Activated CD8-positive, alpha-beta memory T cell treated with anti-CD3 and anti-CD28 coated beads, Interleukin-2, amount 10 ng/mL, durations not matched to agents 7 days and 5 days (primary cell): ENCODE results near the gene VAV3. TPM values are rescaled to one million over a fixed set of nuclear protein-coding genes. Genes with fewer than 3 reads are reported as not detected.
"Not testable (repeated sequence)": the region's sequence is repeated elsewhere in the genome, so short reads cannot be mapped to it uniquely, and the experiment has no call there.

Experiments used
- ATAC-seq: fragments of 150-1000 bp; cut with Tn5 transposase; one replicate; pipeline ENCODE4 v1.10.0; 2021; ENCODE audit warnings: moderate library complexity
- CTCF ChIA-PET: fragments of 350-600 bp; sonication (Branson Sonifier 250); formaldehyde crosslinking; loops from one replicate; lab custom pipeline; 2021; ENCODE audit warnings: antibody characterized with exemption; lab: Charles Lee
- DNase-seq: peaks from one replicate; pipeline ENCODE4 v3.0.0-alpha.2; 2020
- H3K27ac Mint-ChIP-seq: one replicate; pipeline ENCODE4 v1.8.0; 2021; ENCODE audit warnings: mild to moderate bottlenecking, mixed read lengths
- H3K27me3 Mint-ChIP-seq: one replicate; pipeline ENCODE4 v1.8.0; 2021; ENCODE audit warnings: mixed read lengths
- H3K36me3 Mint-ChIP-seq: one replicate; pipeline ENCODE4 v1.8.0; 2021; ENCODE audit warnings: mild to moderate bottlenecking, mixed read lengths
- H3K4me1 Mint-ChIP-seq: one replicate; pipeline ENCODE4 v1.8.0; 2021; ENCODE audit warnings: mixed read lengths
- H3K4me3 Mint-ChIP-seq: one replicate; pipeline ENCODE4 v1.8.0; 2021; ENCODE audit warnings: mild to moderate bottlenecking, moderate library complexity, mixed read lengths
- H3K9me3 Mint-ChIP-seq: one replicate; pipeline ENCODE4 v1.8.0; 2022; ENCODE audit warnings: low read depth, mixed read lengths
- total RNA-seq, 2 experiments: library from RNA; stranded (reverse); gene quantifications; one replicate each; pipeline ENCODE4 v1.2.3, GENCODE V29; 2021

VAV3 gene, protein sequence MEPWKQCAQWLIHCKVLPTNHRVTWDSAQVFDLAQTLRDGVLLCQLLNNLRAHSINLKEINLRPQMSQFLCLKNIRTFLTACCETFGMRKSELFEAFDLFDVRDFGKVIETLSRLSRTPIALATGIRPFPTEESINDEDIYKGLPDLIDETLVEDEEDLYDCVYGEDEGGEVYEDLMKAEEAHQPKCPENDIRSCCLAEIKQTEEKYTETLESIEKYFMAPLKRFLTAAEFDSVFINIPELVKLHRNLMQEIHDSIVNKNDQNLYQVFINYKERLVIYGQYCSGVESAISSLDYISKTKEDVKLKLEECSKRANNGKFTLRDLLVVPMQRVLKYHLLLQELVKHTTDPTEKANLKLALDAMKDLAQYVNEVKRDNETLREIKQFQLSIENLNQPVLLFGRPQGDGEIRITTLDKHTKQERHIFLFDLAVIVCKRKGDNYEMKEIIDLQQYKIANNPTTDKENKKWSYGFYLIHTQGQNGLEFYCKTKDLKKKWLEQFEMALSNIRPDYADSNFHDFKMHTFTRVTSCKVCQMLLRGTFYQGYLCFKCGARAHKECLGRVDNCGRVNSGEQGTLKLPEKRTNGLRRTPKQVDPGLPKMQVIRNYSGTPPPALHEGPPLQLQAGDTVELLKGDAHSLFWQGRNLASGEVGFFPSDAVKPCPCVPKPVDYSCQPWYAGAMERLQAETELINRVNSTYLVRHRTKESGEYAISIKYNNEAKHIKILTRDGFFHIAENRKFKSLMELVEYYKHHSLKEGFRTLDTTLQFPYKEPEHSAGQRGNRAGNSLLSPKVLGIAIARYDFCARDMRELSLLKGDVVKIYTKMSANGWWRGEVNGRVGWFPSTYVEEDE
- 1 to 10 TPM; 3.1 to 4.5 TPM for total RNA-seq

DNA sequence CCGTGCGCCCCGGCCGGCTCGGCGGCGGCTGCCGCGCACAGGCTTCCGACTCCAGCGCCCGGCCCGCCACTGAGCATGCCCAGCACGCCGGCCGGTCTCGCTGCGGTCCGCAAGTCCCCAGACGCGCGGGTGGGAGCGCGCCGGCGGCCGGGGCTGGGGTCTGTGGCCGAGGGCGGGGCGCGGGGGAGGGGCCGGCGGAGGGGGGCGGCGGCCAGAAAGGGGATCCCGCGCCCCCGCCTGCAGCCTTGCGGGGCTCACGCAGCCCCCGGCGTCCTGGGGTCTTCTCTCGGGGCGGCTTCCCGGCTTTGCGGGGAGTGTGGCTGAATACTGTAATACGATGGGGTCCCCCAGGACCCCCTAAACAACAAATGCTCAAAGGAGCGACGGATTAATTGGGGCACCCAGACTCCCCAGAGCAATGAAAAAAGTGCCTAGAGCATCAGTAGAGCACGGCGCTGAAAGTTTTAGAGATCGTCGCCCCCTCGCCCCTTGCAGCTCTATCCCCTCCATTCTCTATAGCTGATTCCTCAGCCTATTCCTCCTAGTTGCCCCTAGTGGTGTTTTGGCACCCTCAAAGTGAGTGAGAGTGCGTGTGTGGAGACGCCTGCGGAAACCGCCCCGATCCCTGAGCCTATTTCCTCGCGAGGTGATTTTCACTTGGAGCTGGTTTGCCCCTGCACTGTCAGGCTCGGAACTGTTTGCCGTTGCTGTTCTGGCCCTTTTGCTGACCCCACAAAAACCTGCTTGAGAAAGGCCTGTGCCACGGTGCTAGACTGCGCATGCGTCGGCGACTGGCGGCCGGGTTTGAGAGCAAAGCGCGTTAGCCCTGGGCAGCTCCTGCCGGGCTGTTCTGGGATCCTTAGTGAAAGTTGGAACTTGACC, at the start of gene VAV3:
Gene VAV3 (minus strand): TSS at position 71 of the 882 bp plus-strand sequence. CDS start 311 bp downstream, outside the sequence.
- peak within 1 kb of the TSS; percentile 80 for H3K27ac Mint-ChIP-seq
- peak; percentile 62 for ATAC-seq
- no peaks in the 10 kb centered on the region for H3K36me3 Mint-ChIP-seq
- CTCF ChIA-PET: interaction anchor here (0.7 to 3.5 kb wide), 7 partner anchors 11 to 182 kb away, joined by 3 to 29 read pairs (median 6); no protein-coding TSS in a partner anchor
- peaks cover 23% of the 10 kb centered on the region for H3K4me1 Mint-ChIP-seq
- DNase-seq: peak; percentile 65
- no peaks in the 10 kb centered on the region for H3K9me3 Mint-ChIP-seq
- H3K4me3 Mint-ChIP-seq: peak within 1 kb of the TSS; percentile 83
- peaks cover 10% of the 10 kb centered on the region for H3K27me3 Mint-ChIP-seq

DNA sequence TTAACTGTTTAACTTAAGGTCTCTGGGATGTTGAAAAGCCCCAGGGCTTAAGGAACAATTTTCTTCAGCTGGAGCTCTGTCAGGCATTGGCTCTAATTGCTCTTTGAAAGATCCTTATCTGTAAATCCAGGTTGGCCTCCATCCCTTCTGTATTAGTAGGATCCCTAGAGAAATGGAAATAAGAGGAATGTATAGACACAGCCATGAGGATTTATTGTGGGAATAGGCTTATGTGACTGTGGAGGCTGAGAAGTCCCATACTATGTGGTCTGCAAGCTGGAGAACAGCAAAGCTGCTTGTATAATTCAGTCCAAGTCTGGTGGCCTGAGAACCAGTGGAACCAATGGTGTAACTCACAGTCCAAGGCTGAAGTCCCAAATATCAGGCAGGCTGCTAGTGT, 47.6 kb upstream of the VAV3 start:
- Mint-ChIP-seq H3K27ac (no peak overlapping the region), H3K4me3 (no peak overlapping the region), H3K4me1 (no peaks in the 10 kb centered on the region), H3K9me3 (no peaks in the 10 kb centered on the region), H3K27me3 (no peaks in the 10 kb centered on the region), H3K36me3 (no peaks in the 10 kb centered on the region)
- DNase-seq (no peak), ATAC-seq (no peak)
- CTCF ChIA-PET: no interaction called here

DNA sequence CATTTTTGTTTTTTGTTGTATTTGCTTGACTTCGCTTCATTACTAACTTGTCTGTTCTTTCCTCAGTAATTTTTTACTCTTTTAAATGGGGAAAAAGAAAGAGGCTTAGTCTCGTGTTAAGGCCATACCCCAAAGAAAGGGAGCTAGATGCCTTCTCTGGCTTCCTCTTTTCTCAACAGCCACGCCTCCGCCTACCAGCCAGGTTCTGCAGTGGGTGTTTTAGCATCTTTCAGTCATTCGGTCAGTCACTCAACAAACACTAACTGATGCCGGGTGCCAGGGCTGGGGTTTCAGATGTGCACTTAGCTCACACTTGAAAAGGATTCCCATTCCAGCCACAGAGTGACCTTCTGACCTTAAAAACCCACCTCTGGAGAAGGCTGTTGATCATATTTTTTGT, 46.3 kb upstream of the VAV3 start:
- DNase-seq: no peak
- ATAC-seq: no peak
- Mint-ChIP-seq H3K27ac (no peak overlapping the region), H3K4me3 (no peak overlapping the region), H3K36me3 (no peaks in the 10 kb centered on the region), H3K4me1 (no peaks in the 10 kb centered on the region), H3K9me3 (no peaks in the 10 kb centered on the region), H3K27me3 (no peaks in the 10 kb centered on the region)
- CTCF ChIA-PET: no interaction called here

DNA sequence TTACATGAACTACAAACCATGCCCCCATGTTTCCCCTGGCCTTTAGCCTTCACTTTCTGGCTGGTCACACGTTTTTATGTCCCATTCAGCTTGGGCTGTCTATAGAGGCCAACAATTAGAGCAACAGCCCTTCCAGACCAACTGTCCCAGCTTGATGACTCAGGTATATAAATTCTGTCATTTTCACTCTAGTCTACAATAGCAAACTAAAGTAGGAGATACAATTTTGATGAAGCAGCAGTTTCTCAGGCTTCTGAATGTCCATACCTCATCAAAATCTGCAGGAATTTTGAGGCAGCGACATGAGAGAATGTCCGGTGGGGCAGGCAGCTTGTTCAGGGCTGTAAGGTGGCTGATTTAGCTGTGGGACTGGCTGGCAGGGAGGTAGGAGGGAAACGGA, 45.6 kb upstream of the VAV3 start:
- DNase-seq: no peak
- Mint-ChIP-seq H3K4me3 (no peak overlapping the region), H3K9me3 (no peaks in the 10 kb centered on the region), H3K36me3 (no peaks in the 10 kb centered on the region), H3K4me1 (no peaks in the 10 kb centered on the region), H3K27me3 (no peaks in the 10 kb centered on the region), H3K27ac (no peak overlapping the region)
- ATAC-seq: no peak
- CTCF ChIA-PET: no interaction called here

DNA sequence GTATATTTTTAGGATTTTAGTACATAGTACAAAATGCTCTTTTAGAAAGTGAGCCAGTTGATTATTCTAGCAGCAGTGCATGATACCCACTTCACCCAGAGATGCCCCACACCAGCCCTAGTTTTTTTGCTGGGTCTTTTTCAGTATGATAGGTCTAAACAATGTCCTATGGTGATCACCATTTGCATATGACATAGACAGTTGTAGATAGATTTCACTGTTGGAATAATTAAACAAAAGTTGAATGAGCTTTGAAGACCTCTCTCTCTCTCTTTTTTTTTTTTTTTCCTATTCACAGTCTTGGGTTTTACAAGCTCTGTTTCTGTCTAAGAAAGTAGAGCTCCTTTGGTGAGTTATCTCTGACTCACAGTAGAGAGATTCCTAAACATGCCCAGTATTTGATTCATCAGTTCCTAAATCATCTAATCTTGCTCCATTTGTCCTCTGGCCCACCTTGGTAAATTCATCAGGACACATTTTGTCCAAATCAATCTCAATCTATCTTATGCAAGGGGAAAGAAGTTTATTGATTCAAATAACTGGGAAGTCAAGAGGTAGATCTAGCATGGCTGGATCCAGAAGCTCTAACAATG, 44.7 kb upstream of the VAV3 start:
- no peak overlapping the region for H3K4me3 Mint-ChIP-seq
- H3K9me3 Mint-ChIP-seq: no peaks in the 10 kb centered on the region
- H3K4me1 Mint-ChIP-seq: no peaks in the 10 kb centered on the region
- no peaks in the 10 kb centered on the region for H3K27me3 Mint-ChIP-seq
- no peak for ATAC-seq
- no peak overlapping the region for H3K27ac Mint-ChIP-seq
- no peaks in the 10 kb centered on the region for H3K36me3 Mint-ChIP-seq
- DNase-seq: no peak
- CTCF ChIA-PET: no interaction called here

DNA sequence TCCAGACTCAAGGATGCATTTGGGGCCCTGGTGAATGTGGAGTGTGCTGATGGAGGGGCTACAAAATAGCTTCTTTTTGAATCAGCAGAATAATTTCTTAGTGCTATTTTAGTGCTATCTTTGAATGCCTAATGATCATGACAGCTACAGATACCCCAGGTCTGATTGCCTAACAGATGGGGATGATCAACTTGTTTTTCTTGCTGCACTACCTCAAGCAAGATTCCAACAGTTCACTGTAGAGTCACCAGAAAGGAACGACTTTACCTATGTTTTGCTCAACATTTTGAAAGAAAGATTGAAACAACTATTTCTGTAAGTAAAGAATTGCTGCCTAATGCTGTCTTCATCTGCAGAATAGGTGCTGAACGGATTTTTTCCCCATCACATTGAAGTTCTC, 42.6 kb upstream of the VAV3 start:
- Mint-ChIP-seq H3K36me3 (no peaks in the 10 kb centered on the region), H3K4me1 (no peaks in the 10 kb centered on the region), H3K4me3 (no peak overlapping the region), H3K27ac (no peak overlapping the region), H3K9me3 (no peaks in the 10 kb centered on the region), H3K27me3 (no peaks in the 10 kb centered on the region)
- DNase-seq: no peak
- ATAC-seq: no peak
- CTCF ChIA-PET: interaction anchor here (1.2 kb wide), 1 partner anchor 225 kb away, joined by 3 read pairs; no protein-coding TSS in a partner anchor

DNA sequence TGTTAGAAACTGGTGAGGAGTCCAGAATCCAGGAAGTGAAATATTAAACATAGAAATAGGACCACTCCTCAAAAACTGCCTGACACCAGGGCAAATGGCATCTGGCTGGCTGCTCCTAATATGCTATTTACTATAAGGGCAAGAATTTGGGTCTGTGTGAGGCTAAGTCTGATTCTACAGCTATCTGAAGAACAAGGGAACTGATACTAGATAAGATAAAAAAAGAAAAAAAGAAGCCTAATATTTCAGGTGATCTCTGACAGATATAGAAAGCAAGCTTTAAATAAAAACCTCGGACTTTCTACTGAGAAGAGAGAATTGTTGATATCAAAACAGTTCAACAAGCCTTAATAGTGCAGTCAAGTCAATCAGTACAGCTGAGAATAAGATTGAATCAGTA, 42.1 kb upstream of the VAV3 start:
- CTCF ChIA-PET: interaction anchor here (1.3 kb wide), 1 partner anchor 225 kb away, joined by 3 read pairs; no protein-coding TSS in a partner anchor
- H3K27me3 Mint-ChIP-seq: no peaks in the 10 kb centered on the region
- no peak overlapping the region for H3K27ac Mint-ChIP-seq
- H3K4me3 Mint-ChIP-seq: no peak overlapping the region
- ATAC-seq (no peak), DNase-seq (no peak)
- H3K4me1 Mint-ChIP-seq: no peaks in the 10 kb centered on the region
- no peaks in the 10 kb centered on the region for H3K36me3 Mint-ChIP-seq
- no peaks in the 10 kb centered on the region for H3K9me3 Mint-ChIP-seq

DNA sequence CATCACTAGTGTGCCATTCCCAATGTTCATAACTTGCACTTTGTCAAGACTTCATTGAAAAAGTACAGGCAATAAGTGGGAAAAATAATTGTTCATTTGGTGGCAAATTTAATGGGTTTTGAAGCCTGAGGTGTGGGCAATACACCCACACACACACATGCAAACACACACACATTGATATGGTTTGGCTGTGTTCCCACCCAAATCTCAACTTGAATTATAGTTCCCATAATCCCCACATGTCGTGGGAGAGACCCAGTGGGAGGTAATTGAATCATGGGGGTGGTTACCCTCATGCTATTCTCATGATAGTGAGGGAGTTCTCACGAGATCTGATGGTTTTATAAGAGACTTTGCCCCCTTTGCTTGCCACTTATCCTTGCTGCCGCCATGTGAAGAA, 39.9 kb upstream of the VAV3 start:
- H3K27me3 Mint-ChIP-seq, H3K4me1 Mint-ChIP-seq, H3K27ac Mint-ChIP-seq, H3K9me3 Mint-ChIP-seq, H3K36me3 Mint-ChIP-seq, CTCF ChIA-PET, DNase-seq, H3K4me3 Mint-ChIP-seq, ATAC-seq: not testable (repeated sequence)

DNA sequence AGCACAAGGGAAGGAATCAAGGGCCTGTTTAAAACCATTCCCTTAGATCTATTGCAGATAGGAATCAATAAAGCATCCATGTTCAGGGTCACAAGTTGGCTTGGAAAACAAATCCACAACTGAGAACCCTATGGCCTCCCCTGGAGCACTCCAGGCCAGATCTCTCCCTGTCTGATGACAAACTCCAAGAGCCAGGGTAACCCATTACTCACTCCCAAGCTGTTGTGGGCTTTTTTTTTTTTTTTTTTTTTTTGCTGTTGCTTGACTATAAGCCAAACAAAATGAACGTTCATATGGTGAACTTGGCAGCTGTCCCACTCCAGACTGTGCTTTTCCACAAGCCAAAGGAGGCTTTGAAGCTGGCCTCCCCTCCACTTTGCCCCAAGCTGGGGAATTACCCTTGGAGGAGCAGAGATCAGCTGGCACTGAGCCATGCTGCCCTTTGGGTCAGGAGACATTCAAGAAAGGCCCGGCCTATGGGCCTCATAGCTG, 35.7 kb upstream of the VAV3 start:
- no peak overlapping the region for H3K4me3 Mint-ChIP-seq
- no peaks in the 10 kb centered on the region for H3K36me3 Mint-ChIP-seq
- no peak for DNase-seq
- CTCF ChIA-PET: no interaction called here
- no peaks in the 10 kb centered on the region for H3K27me3 Mint-ChIP-seq
- no peak for ATAC-seq
- H3K4me1 Mint-ChIP-seq: no peaks in the 10 kb centered on the region
- no peak overlapping the region for H3K27ac Mint-ChIP-seq
- no peaks in the 10 kb centered on the region for H3K9me3 Mint-ChIP-seq

DNA sequence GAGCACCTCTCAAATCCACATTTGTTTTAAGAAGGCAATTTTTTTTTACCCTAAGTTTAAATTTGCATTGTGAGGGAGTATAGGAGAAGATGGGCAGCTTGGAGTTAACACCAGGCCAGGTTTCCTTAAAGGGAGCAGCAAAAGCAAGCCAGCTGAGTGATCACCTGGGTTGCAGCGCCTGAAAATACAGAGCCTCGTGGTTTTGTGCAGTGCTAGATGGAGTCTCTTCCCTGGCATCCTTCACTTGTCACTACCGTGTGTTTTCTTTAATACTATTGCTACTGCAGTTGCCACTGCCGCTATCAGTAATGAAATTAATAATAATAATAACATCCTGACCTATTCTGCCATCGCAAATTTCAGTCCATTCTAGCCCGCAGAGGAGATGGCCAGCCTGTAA, 35.2 kb upstream of the VAV3 start:
- Mint-ChIP-seq H3K27me3 (no peaks in the 10 kb centered on the region), H3K27ac (no peak overlapping the region)
- CTCF ChIA-PET: no interaction called here

DNA sequence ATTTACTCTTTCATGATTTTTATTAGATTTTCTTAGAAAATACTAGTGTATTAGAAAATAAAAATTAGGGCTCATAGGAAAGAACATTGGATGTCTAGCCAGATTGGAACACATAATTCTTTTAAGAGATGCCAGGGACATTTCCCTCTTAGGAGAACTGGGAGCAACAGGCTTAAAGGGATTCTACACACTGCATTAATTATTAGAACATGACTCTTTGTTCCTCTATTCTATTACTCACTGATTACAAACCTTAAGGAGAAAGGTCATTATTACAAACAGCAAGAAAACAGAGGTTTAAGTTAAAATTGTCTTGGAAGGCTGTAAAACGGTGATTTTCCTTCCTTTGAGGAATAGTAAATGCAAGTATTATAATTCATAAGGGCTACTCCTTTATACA, 32.9 kb upstream of the VAV3 start:
- no peaks in the 10 kb centered on the region for H3K27me3 Mint-ChIP-seq
- ATAC-seq (no peak), DNase-seq (no peak)
- H3K9me3 Mint-ChIP-seq: no peaks in the 10 kb centered on the region
- H3K4me1 Mint-ChIP-seq: no peaks in the 10 kb centered on the region
- CTCF ChIA-PET: no interaction called here
- H3K36me3 Mint-ChIP-seq: no peaks in the 10 kb centered on the region
- no peak overlapping the region for H3K4me3 Mint-ChIP-seq
- no peak overlapping the region for H3K27ac Mint-ChIP-seq

More for the DNA sequence above, 35.2 kb upstream of the VAV3 start:
- no peak overlapping the region for H3K4me3 Mint-ChIP-seq
- H3K9me3 Mint-ChIP-seq: no peaks in the 10 kb centered on the region
- ATAC-seq: no peak
- no peak for DNase-seq
- no peaks in the 10 kb centered on the region for H3K36me3 Mint-ChIP-seq
- no peaks in the 10 kb centered on the region for H3K4me1 Mint-ChIP-seq

DNA sequence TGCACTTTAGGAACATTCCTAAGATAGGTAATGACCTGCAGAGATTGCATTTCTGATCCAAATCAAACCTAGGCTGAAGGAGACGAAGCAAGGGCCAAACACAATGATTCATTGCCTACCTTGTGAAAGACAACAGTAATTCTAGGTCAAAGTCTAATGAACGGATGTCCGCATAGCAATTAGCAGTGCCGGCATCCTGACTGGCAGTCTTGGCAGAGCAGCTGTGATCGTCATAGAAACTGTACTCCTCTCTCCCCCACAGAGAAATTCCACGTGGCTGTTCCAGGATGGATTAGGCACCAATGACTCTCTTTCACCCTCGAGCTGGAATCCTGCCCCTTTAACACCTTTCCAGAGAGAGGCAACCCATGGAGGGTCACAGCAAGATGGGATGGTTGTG, 28.9 kb upstream of the VAV3 start:
- ATAC-seq (no peak), DNase-seq (no peak)
- Mint-ChIP-seq H3K9me3 (no peaks in the 10 kb centered on the region), H3K4me3 (no peak overlapping the region), H3K4me1 (no peaks in the 10 kb centered on the region), H3K36me3 (no peaks in the 10 kb centered on the region), H3K27me3 (no peaks in the 10 kb centered on the region), H3K27ac (no peak overlapping the region)
- CTCF ChIA-PET: no interaction called here

DNA sequence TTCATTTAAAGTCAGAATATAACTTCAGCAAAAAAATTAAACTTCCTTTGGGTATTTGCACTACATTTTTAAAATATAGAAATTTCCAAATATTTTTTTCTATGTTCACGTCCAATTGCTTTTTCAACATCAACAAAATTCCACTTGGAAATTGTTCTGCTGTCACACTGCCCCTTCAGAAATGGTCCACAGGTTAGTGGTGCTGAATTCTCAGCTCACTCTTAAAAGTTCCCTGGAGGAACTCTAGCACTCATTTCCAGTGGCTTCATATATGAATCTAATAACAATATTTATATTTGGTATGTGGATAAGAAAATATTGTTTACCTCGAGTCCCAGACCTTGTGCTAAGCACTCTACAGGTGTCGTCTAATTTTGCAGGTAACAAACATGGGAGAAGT, 27.4 kb upstream of the VAV3 start:
- CTCF ChIA-PET: no interaction called here
- Mint-ChIP-seq H3K27ac (no peak overlapping the region), H3K9me3 (no peaks in the 10 kb centered on the region), H3K4me1 (no peaks in the 10 kb centered on the region), H3K36me3 (no peaks in the 10 kb centered on the region), H3K27me3 (no peaks in the 10 kb centered on the region), H3K4me3 (no peak overlapping the region)
- ATAC-seq: no peak
- DNase-seq: no peak
